BE2C (cell line): ENCODE data around the gene PLEKHA5.

Source experiments
- DNase-seq: peaks from one replicate; pipeline ENCODE4 v3.0.0-alpha.2; 2020
- H3K27me3 ChIP-seq: fragments of 250-450 bp; sonication (Bioruptor Pico); 2 replicates; pipeline ENCODE4 v1.5.1; 2020; ENCODE audit warnings: mild to moderate bottlenecking
- H3K36me3 ChIP-seq: fragments of 250-450 bp; sonication (Bioruptor Pico); 2 replicates; pipeline ENCODE4 v1.5.1; 2020; ENCODE audit warnings: mild to moderate bottlenecking
- H3K4me1 ChIP-seq: fragments of 250-450 bp; sonication (Bioruptor Pico); 2 replicates; pipeline ENCODE4 v1.5.1; 2020
- H3K4me3 ChIP-seq: 2 replicates; pipeline ENCODE4 v1.5.1; 2011; ENCODE audit warnings: low read depth, low read length
- H3K9me3 ChIP-seq: fragments of 250-450 bp; sonication (Bioruptor Pico); 2 replicates; pipeline ENCODE4 v1.5.1; 2020
- TF ChIP-seq, protein P1 (sequence below): IDR thresholded peaks from 2 replicates; pipeline ENCODE4 v1.5.1; 2012; ENCODE audit warnings: mild to moderate bottlenecking, low read depth, low read length

The PLEKHA5 gene

DNA sequence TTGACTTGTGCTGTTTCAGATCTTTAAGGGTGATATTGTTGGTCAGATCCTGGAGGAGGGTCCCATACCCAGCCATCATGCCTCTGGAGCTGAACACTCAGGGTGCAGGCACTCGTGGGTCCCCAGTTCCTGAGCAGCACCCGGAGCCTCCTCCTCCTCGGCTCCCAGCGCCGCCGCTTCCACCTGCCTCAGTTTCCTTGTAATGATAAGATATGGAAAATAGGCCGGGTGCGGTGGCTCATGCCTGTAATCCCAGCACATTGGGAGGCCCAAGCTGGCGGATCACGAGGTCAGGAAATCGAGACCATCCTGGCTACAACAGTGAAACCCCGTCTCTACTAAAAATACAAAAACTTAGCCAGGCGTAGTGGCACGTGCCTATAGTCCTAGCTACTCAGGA, 289.6 kb downstream of the PLEKHA5 start:
- Histone ChIP-seq H3K4me1 (no peaks in the 10 kb centered on the region), H3K9me3 (no peaks in the 10 kb centered on the region), H3K36me3 (no peaks in the 10 kb centered on the region), H3K4me3 (no peak overlapping the region), H3K27me3 (no peaks in the 10 kb centered on the region)
- TF ChIP-seq, protein P1, sequence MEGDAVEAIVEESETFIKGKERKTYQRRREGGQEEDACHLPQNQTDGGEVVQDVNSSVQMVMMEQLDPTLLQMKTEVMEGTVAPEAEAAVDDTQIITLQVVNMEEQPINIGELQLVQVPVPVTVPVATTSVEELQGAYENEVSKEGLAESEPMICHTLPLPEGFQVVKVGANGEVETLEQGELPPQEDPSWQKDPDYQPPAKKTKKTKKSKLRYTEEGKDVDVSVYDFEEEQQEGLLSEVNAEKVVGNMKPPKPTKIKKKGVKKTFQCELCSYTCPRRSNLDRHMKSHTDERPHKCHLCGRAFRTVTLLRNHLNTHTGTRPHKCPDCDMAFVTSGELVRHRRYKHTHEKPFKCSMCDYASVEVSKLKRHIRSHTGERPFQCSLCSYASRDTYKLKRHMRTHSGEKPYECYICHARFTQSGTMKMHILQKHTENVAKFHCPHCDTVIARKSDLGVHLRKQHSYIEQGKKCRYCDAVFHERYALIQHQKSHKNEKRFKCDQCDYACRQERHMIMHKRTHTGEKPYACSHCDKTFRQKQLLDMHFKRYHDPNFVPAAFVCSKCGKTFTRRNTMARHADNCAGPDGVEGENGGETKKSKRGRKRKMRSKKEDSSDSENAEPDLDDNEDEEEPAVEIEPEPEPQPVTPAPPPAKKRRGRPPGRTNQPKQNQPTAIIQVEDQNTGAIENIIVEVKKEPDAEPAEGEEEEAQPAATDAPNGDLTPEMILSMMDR = no peak
- DNase-seq = no peak

DNA sequence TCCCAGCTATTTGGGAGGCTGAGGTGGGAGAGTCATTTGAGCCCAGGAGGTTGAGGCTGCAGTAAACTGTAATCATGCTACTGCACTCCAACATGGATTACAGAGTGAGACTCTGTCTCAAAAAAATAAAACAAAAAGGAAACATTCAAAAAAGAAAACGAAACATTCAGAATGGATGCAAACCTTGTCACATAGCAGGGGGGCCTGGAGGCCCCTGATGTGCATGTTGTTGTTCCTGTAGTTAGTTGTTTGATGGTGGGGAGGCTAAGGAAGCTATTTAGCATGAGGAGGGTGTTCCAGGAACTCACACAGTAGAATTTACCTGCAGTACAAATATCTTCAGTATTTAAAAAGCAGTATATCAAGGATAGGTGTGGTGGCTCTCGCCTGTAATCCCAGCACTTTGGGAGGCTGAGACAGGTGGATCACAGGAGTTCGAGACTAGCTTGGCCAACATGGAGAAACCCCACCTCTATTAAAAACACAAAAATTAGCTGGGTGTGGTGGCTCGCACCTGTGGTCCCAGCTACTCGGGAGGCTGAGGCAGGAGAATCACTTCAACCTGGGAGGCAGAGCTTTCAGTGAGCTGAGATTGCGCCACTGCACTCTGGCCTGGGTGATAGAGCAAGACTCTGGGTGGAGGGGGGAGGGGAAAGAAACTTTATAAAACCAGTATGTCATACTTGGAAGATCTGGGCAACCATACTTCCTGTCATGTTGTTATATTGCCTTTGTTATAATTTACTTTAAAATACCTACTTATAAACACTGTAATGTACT, 292.2 kb downstream of the PLEKHA5 start:
- H3K36me3 ChIP-seq = no peaks in the 10 kb centered on the region
- no peaks in the 10 kb centered on the region for H3K9me3 ChIP-seq
- DNase-seq = no peak
- no peaks in the 10 kb centered on the region for H3K27me3 ChIP-seq
- no peak overlapping the region for H3K4me3 ChIP-seq
- H3K4me1 ChIP-seq = no peaks in the 10 kb centered on the region
- TF ChIP-seq, protein P1 = no peak

DNA sequence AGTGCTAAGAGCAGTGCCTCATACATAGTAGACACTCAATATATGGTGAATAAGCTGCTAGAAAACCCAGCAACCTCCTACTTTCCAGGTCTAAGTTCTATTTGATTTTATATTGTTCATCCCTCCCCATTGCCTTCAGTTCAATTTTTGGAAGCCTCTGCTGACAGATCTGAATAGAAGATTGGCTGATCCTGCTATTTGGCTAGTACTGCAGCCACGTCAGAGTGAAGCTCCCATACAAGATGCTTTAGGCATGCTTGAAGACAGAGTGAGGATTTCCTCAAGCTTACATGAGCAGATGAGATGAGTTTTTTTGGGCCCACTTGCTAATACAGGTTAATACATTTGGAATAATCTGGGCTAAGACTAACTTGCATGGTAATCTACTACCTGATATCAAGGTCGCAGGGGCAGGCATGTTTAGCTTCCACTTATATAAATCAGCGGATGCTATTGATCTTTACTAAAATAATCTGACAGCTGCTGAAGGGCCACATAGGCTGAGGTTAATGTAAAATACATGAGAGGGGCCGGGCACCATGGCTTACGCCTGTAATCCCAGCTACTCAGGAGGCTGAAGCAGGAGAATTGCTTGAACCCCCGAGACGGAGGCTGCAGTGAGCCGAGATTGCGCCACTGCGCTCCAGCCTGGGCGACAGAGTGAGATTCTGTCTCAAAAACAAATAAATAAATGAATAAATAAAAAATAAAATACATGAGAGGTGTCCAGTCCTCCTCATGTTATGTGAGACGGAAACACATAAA, 293.8 kb downstream of the PLEKHA5 start:
- Histone ChIP-seq H3K4me3 (no peak overlapping the region), H3K36me3 (no peaks in the 10 kb centered on the region), H3K4me1 (no peaks in the 10 kb centered on the region), H3K9me3 (no peaks in the 10 kb centered on the region), H3K27me3 (no peaks in the 10 kb centered on the region)
- TF ChIP-seq, protein P1 = no peak
- DNase-seq = no peak
